Measurements from ENCODE around the gene SF3B1. TPM values are rescaled to one million over a fixed set of nuclear protein-coding genes. Genes with fewer than 3 reads are reported as not detected.

Gene SF3B1
- total and polyA plus RNA-seq, 2 of the 13 experiments (the other 11 are each of a cell fraction or from before 2014, with no cell fraction given) = 387 to 750 TPM

- 0 out of 2 replicates have a peak, but pooled peaks have one; percentile 34 for TF ChIP-seq RNF219 (CRISPR knock-in tag; IDR thresholded peaks at IDR 0.05)
- peak; percentile 78; the same call in 1 of the 2 replicates for TF ChIP-seq POLR2AphosphoS2 (IDR thresholded peaks at IDR 0.05; ENCODE audit: low read depth, low read length)
- TF ChIP-seq RBFOX2 (IDR thresholded peaks at IDR 0.05; ENCODE audit: low read depth, low read length) = peak; percentile 92
- TF ChIP-seq ZNF350 (CRISPR knock-in tag; IDR thresholded peaks at IDR 0.05; ENCODE audit: borderline replicate concordance, low read depth) = peak; percentile 94
- TF ChIP-seq, protein P1, sequence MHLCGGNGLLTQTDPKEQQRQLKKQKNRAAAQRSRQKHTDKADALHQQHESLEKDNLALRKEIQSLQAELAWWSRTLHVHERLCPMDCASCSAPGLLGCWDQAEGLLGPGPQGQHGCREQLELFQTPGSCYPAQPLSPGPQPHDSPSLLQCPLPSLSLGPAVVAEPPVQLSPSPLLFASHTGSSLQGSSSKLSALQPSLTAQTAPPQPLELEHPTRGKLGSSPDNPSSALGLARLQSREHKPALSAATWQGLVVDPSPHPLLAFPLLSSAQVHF (CRISPR knock-in tag; IDR thresholded peaks at IDR 0.05) = no peak
- peak; percentile 97 for TF ChIP-seq SAP130 (CRISPR knock-in tag; IDR thresholded peaks at IDR 0.05; ENCODE audit: low read depth)
- peak; percentile 82 for TF ChIP-seq KDM2A (CRISPR knock-in tag; IDR thresholded peaks at IDR 0.05; ENCODE audit: borderline replicate concordance, low read depth)
- TF ChIP-seq ZNF788 (CRISPR knock-in tag; IDR thresholded peaks at IDR 0.05; ENCODE audit: borderline replicate concordance) = peak; percentile 91; the same call in 1 of the 2 replicates
- TF ChIP-seq ATF3 (CRISPR knock-in tag; IDR thresholded peaks at IDR 0.05) = peak; percentile 68; the same call in 1 of the 2 replicates
- TF ChIP-seq HNRNPK (IDR thresholded peaks at IDR 0.05; ENCODE audit: low read depth, low read length, poor library complexity, severe bottlenecking) = no peak
- TF ChIP-seq, protein P2, sequence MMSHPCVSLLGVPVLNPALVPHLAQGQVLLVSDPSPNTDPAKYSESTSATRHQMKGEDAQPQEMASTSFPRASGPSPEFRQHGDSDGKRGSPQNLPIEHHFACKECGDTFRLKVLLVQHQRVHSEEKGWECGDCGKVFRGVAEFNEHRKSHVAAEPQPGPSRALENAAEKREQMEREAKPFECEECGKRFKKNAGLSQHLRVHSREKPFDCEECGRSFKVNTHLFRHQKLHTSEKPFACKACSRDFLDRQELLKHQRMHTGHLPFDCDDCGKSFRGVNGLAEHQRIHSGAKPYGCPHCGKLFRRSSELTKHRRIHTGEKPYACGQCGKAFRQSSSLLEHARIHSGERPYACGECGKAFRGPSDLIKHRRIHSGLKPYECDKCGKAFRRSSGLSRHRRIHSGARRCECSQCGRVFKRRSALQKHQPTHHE (CRISPR knock-in tag; IDR thresholded peaks at IDR 0.05; ENCODE audit: borderline replicate concordance) = peak; percentile 91
- TF ChIP-seq PRMT3 (CRISPR knock-in tag; IDR thresholded peaks at IDR 0.05; ENCODE audit: borderline replicate concordance, low read depth) = peak; percentile 71; the same call in 1 of the 2 replicates
- TF ChIP-seq ZBTB3 (CRISPR knock-in tag; IDR thresholded peaks at IDR 0.05; ENCODE audit: borderline replicate concordance, low read depth) = peak; percentile 80
- TF ChIP-seq ZMAT3 (CRISPR knock-in tag; conservative IDR thresholded peaks at IDR 0.05) = peak; percentile 80; the same call in 1 of the 2 replicates
- TF ChIP-seq RFX5 (IDR thresholded peaks at IDR 0.05; ENCODE audit: low read depth, low read length) = peak; percentile 38; the same call in 1 of the 2 replicates
- TF ChIP-seq ZFP41 (CRISPR knock-in tag; IDR thresholded peaks at IDR 0.05; ENCODE audit: borderline replicate concordance) = no peak; the same call in 1 of the 2 replicates
- TF ChIP-seq TCF7 (IDR thresholded peaks at IDR 0.05; ENCODE audit: low read depth) = no peak
- peak; percentile 93 for TF ChIP-seq SRY (CRISPR knock-in tag; IDR thresholded peaks at IDR 0.05)
- 0 out of 2 replicates have a peak, but pooled peaks have one; percentile 23 for TF ChIP-seq ZNF253 (CRISPR knock-in tag; IDR thresholded peaks at IDR 0.05; ENCODE audit: borderline replicate concordance)
- peak; percentile 25; the same call in 1 of the 2 replicates for TF ChIP-seq ZBTB33 (CRISPR knock-in tag; IDR thresholded peaks at IDR 0.05)
- peak; percentile 99 for TF ChIP-seq TAF1 (CRISPR knock-in tag; IDR thresholded peaks at IDR 0.05)
- no peak for TF ChIP-seq ARNT (IDR thresholded peaks at IDR 0.05)
These were observed at the start of gene SF3B1 (continued) for GRCh38 chr2:197434541-197435513.
